NCI-H2171 treated with DMSO at 0.1 percent for 48 hours (cell line): ENCODE measurements around the gene PABPC1L.
"Not testable (repeated sequence)": the region's sequence is repeated elsewhere in the genome, so short reads cannot be mapped to it uniquely, and the experiment has no call there.

Experiments
- DNase-seq: peaks from one replicate; lab custom pipeline; 2025; lab: John Stamatoyannopoulos, UW

The PABPC1L gene

DNA sequence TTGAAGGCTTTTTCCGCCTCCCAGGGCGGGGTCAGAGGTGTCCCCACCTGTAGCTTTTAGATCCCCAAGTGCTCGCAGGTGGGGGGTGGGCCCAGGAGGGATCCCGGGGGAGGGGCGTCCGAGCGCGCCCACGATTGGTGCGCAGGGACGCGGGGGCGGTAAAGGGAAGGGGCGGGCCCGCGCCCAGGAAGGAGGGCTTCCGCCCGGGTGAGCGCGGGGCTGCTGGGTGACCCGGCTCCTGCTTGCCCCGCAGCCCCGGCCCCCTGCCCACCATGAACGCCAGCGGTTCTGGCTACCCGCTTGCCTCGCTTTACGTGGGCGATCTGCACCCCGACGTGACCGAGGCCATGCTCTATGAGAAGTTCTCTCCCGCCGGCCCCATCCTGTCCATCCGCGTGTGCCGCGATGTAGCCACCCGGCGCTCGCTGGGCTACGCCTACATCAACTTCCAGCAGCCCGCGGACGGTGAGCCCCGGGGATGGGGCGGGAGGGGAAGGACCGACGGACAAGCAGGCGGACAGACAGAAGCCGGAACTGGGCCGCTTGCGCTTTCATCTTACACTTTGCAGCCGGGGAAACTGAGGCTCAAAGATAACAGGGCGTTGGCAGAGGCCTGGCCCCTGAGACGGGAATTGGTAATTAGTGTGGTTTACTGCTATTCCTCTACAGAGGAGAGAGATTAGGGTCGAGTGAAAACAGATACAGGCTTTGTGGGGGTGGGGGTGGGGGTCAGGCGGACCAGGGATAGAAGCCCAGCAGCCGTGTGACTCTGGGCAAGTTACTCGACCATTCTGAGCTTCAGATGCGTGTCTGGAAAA is at the start of gene PABPC1L:
Gene PABPC1L (plus strand): TSS at position 189 of the 818 bp plus-strand sequence. CDS start 84 bp downstream, at position 273.
- peak; percentile 72 for DNase-seq

DNA sequence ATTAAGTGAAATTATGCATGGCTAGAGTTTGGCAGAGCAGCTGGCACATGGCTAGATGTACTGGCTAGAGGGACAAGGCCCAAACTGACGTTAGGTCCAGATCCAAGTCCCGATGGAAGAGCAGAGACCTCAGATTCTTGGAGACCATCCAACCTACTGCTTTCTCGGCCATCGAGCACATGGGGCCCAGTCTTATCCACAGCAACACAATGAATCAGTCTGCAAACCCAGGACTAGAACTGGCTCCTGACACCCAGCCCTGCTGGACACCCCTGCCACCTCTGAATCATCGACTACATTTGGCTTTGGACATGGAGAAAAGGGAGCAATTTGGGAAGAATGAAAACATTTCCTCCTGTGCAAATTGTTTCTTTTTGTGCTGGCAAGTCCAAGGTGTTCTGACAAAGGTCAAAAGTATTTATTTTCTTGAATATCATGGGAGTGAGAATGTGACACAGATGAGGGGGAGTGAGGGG is 48.3 kb upstream of the PABPC1L start:
- no peak for DNase-seq

DNA sequence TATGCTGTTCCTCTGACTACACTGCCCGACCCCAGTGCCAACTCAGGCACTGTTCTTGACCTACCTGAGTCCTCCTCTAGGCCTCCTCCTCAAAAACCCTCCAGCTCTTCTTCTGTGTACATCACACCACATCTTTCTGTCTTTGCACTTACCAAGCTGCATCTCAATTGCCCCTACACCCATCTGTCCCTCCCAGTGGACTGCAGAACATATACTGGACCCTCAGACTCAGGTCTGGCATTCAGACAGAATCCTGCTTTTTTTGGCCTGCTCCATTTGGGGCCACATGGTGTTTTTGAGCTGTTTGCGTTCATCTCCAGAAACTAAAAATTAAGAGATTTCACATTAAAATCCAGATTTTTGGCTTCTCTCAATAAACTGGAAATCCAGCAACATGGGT is 47.6 kb upstream of the PABPC1L start:
- no peak for DNase-seq

DNA sequence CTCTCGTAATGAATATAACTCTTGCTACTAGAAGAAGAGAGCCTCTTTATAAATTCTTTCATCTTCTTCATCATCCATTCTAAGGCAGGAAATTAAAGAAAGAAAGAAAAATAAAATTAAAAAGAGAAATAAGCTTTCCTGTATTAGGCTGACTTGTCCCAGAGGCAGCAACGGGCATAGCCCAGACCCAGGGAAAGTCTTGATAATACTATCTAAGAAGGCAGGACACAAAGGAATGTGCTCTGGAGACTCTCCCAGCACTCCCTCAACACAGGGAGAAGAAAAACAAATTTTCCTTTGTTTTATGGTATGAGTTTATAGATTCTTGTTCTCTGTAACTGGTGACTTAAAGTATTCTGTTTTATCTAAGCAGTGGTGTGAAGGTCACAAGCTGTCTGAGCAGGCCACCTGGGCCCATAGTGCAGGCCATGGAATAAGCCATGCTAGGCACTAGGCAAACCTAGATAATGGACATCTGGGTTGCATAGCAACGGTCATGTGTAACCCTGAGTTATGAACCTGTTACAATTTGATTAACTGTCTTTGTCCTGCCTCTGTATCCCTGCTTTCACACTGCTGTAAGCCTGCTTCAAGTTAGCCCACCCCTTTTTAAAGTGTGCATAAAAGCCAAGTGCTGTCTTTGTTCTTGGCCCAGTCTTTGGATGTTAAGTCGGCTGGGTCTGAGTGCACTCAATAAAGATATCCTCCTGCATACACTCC is 46.3 kb upstream of the PABPC1L start:
- DNase-seq: not testable (repeated sequence)

DNA sequence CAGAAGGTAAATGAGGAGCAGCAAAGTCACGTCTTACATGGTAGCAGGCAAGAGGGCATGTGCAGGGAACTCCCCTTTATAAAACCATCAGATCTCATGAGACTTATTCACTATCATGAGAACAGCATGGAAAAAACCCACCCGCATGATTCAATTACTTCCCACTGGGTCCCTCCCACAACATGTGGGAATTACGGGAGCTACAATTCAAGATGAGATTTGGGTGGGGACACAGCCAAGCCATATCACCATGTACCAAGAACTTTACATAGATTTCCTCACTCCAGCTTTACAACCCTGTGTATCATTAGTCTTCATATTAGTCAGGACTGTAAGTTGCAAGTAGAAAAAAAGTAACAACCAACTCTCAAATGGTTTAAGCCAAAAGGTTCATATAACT is 45.4 kb upstream of the PABPC1L start:
- DNase-seq: not testable (repeated sequence)

DNA sequence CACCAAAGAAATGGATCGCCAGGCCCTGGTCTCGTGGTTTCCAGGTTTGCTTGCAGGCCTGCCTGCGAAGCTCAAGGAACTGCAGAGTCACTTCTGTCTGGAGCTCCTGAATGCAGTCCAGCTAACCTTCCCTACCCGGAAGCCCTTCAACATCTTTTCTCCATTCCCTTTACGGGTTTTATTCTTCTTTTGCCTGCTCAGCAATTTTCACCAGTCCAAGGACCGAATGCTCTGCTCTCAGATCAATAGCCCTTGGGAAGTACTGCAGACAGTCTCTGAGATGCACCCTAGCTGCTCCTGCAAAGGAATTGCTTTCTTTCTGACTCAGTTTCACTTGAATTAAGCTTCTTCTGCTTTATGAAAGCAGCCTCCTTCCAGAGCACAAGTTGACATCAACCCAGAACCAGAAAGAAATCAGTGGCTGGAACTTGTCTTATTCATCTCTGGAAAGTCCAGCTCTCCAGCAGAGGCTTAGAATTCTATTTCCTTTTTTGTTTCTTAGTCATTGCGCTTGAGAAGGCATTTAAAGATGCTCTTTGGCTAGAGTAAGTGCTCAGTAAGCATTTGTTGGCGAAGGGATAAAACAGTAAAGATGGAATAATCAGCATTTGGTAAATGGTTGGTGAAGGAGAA is 43.0 kb upstream of the PABPC1L start:
- DNase-seq: no peak

DNA sequence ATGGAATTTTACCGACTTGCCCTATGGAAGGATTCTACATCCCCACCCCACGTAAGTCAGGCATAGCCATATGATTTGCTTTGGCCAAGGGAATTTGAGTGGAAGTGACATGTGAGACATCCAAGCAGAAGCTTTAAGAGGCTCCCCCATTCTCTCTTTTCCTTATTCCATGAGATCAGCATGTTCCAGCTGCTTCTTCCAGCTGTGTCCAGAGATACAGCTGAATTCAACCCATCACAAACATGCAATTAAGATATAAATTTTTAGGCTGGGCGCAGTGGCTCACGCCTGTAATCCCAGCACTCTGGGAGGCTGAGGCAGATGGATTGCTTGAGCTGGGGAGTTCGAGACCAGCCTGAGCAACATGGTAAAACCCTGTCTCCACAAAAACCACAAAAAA is 40.4 kb upstream of the PABPC1L start:
- no peak for DNase-seq

DNA sequence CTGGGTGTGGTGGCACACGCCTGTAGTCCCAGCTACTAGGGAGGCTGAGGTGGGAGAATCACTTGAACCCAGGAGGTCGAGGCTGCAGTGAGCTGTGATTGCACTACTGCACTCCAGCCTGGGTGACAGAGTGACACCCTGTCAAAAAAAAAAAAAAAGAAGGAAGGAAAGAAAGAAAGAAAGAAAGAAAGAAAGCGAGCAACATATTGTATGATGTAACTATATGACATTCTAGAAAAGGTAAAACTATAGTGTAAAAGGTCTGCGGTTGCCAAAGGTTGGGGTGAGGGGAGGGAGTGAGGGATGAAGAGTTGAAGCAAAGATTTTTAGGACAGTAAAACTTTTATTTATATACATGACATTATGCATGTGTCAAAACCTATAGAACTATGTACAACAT is 27.5 kb upstream of the PABPC1L start:
- DNase-seq: not testable (repeated sequence)

DNA sequence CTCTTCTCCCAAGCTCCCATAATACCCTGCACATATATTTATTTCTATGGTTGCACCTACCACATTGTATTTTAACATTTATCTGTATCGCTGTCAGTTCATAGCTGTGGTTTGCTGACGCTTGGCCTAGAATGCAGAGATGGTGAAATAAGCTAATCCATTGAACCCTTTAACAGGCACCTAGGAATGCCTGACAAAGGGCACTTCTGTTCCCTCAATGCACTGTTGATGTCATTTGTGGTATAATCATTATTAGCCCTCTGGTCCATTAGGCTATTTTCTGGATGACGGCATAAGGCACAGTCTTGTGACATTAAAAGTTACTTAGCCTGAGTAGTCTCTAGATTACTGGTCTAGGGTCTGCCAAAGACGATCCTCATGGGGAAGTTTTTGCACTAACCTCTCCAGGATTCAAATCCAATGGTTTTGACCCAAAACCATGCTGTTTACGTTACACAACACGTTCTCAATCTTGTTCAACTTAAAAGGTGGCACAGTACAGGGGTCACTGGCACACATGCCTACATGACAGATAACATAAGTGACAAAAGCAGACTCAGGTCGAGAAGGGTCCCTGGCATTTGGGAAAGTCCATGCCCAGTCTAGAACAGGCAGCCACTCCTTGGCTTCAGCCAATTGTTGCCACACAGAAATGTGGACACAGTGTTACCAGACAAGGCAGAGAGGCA is 26.5 kb upstream of the PABPC1L start:
- no peak for DNase-seq

DNA sequence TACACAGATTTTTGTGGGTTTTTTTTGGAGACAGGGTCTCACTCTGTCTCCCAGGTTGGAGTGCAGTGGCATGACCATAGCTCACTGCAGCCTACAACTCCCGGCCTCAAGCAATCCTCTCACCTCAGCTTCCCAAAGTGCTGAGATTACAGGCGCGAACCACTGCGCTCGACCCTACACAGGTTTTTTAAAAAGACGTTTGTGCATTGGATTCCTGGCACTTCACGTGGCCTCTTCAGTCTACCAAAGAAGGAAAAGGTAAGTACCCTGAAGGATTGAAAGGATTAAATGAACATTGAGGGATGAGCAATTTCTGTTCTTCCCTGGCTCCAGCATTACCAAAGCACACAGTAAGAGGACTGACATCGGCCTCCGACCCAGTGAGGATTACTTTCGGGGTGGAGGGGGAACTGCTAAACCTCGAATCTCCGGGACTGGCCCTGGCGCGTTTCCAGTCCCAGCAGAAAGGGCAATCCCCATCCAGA is 24.9 kb upstream of the PABPC1L start:
- no peak for DNase-seq

DNA sequence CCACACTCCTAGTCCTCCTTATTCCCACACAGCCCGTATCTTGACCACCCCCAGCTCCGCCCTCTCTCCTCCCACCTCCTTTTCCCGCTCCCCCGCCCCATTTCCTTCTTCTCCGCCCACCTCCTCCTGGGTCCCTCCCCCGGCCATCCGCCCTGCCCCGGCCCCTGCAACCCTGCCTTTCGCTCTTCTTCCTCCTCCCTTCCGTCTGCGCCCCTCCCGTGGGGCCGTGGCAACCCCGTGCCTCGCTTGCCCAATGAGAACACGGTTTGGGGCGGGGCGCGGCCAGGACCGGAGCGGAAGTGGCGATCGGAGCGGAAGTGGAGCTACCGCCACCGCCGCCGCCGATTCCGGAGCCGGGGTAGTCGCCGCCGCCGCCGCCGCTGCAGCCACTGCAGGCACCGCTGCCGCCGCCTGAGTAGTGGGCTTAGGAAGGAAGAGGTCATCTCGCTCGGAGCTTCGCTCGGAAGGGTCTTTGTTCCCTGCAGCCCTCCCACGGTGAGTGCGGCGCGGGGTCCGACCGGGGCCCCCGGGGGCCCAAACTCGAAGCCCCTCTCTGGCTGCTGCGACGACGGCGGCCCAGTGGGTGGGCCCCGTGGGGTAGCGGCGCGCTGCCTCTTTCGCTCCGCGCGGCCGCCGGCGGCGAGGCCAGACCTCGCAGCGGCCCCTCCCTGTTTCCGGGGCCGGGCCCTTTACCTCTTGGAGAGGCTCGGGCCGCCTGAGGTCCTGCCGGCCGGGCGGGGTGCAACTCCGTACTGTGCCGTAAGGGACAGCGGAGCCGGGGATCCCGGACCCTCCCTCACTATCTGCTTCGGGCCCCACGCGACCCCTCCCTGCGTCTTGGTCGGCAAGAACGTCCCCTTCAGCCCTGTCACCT is 24.2 kb upstream of the PABPC1L start, which contains the start of gene YWHAB:
Gene YWHAB (plus strand): TSS at position 314 of the 874 bp plus-strand sequence. CDS start 15,829 bp downstream, outside the sequence.
- DNase-seq: peak; percentile 99

DNA sequence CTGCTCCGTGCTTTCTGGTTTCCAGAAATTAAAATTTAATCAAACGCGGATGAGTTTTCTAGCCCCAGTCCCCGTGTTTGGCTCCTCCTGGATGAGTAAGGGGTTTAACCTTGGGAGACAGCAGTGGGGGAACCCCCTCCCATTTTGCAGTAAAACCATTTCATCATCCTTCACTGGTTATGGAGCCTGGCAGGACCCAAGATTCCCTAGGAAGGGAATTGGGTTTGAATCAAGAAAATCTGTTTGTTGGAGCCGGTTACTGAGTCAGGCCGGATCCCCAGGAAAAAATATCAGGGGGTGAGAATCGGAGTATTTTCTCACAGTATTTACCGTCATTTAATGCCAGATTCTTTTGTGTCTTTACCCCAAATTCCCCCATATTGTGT is 23.6 kb upstream of the PABPC1L start:
- DNase-seq: no peak

DNA sequence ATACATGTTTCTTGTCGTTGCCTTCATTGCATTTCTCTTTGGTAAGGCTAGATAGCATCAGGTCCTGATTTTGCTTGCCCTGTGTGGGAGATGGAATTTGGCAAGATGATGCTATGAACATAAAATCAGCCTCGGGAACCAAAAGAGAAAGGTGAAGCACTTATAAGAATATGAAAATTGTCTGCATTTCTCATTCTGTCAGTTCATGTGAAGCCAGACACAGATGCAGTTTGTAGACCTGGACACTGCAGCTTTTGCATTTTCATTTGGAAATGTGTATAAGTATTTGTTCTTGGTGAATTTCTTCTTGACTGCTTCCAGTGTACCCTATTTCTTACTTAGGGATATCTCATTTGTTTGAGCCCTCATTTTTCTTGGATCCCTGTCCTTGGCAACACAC is 23.0 kb upstream of the PABPC1L start:
- no peak for DNase-seq

DNA sequence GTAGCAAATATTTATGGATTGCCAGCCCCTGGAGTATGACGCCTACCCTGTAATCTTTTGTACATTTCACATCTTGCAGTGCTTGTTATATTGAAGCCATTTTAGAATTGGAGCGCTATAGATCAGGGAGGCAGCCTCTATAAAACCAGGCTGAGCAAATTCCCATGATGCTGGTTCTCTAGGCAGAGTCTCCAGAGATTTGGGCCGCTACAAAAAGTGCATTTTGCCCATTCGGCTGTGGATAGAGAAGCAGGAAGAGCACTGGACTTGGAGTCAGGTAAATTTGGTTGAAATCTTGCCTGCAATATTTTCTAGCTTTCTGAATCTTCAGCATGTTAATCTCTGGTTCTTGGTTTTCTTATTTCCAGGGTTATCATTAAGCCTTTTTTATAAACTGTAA is 22.4 kb upstream of the PABPC1L start:
- no peak for DNase-seq

DNA sequence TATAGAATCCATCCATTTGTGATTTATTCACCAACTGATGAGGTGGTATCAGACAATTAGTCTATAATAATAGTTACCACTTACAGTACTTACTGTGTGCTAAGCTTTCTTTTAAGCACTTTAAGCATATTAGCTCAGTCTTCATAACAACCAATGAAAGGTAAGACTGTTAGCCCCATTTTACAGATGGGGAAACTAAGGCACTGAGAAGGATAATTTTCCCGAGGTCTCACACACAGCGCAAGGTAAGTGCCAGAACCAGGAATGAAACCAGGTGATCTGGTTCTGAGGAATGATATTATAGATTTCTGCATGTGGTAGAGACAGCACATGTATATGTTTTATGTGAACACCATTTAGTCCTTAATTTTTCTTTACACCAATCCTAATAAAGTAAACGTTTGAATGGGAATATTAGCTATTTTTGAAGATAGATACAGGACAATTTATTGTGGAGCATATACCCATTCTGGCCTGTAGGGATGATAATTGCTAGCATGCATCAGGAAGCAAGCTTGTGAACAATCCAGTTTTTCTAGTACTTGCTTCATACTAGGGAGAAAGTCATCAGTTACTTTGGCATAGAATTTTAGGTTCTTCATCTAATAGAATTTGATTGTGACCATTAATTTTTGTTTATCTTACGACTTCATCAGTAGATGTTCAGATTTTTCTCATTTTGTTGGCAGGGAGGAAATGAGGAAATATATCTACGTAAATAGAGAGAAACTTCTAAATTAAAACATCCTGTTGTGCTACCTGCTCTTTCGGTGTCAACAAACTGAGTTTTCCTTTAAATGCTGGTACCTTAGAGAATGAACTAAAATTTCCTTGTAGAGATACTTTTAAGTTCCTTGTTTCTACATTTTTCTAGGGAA is 21.4 kb upstream of the PABPC1L start:
- DNase-seq: no peak

DNA sequence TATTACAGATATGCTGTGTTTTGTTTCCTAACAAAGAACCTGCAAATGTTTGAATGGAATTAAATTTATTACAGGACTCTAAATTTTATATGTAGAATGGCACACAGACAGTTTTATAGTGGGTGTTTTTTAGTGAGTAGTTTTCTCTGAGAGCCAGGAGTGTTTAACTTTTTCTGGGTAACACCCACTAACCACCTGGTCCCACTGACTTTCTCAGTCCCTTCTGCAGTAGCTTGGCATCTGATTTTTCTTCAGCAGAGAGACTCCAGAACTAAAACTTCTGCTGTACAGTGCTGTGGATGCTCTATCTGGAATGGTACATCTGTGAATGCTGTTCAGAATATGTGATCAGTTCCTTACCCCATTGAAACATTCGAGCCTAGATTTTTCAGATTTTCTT is 18.0 kb upstream of the PABPC1L start:
- DNase-seq: no peak

DNA sequence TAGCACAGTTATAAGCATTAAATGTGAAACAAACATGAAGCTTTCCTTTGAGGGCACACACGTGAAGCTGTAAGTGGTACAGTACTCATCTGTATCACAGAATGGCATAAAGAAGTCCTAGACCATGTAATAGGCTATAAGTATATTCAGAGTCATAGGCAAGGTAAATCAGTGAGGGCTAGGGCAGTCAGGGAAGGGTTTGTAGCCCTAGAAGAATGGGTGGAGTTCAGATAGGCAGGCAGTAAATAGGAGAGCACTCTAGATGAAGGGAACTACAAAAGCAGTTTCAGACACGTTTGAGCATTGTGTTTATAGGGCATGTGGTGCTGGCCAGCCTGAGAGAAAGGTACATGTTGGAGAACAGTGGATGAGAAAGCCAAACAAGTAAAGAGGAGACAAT is 14.9 kb upstream of the PABPC1L start:
- no peak for DNase-seq

DNA sequence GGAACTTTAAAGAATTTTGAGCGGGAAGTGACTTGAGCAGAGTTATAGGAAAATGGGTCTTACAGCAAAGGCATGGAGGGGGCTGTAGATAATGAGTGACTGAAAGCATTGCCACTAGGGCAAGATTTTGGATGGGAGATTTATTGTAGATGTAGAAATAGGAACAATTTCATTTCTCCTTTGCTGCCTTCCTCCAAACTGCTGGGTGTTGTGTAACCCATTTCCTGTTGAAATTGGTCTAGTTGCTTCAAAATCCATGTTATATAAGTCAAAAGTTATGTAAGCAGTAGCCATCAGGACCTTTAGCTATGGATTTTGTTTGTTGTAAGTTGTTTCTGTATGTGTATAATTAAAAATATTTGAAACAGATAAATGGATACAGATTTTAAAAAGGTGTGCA is 13.3 kb upstream of the PABPC1L start:
- DNase-seq: no peak

DNA sequence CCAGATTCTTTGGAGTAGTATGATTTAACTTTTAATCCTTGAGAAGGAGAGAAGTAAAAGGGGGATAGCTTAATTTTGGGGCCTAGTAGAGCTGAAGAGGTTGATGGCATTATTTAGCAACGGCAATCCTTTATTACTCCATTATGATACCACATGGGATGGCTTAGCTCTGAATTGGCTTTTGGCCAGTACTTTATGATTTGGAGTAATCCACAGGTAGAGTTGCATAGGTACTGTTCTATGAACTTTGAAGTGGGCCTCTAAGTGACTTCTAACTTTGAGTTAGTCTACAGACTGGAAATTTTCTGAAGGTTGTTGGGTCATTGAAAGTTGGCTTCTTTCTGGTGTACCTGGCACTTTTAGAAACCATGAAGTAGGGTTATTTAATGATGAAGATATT is 12.7 kb upstream of the PABPC1L start:
- no peak for DNase-seq
